A375 (cell line): Measurements from ENCODE around the gene RBM11. TPM values are rescaled to one million over a fixed set of nuclear protein-coding genes. Genes with fewer than 3 reads are reported as not detected.

Source experiments
- total RNA-seq: library from RNA; depleted of rRNA; stranded (reverse); fragments of >200 nt; shearing (Covaris generic); gene quantifications from 2 replicates; pipeline ENCODE4 v1.2.3, GENCODE V29; 2014; rRNA removed

The RBM11 gene
- total RNA-seq: 0.05 and 0.68 TPM in 2 replicates

GRCh38 chr21:14215971-14216641 is at the start of gene RBM11:
Gene RBM11, plus strand, starts transcription at chr21:14216157. Its CDS starts 30 bp downstream, at chr21:14216187.

GRCh38 chr21:14210738-14211137 is 5.2 kb upstream of the RBM11 start, which contains the start of gene LIPI:
Gene LIPI, minus strand, starts transcription at chr21:14210955. Its CDS starts 110 bp downstream, at chr21:14210845.

Other genes with a start within 250 kb of the RBM11 start
- gene LIPI, start 5.2 kb upstream of the RBM11 start, total RNA-seq: not detected in 2 replicates
- gene HSPA13, start 167.0 kb downstream of the RBM11 start, total RNA-seq: 27.3 and 31.1 TPM in 2 replicates